Body of pancreas (tissue), 4 donors: ENCODE results near the gene API5.

ENCODE experiments used
- CTCF ChIP-seq, 7 experiments: fragments of 450-650 bp in 4 of 7; fragments of 200-600 bp in 3 of 7; sonication (generic) in 3 of 7; IDR thresholded peaks; one replicate each; pipeline ENCODE4 v1.5.1; 2016 to 2019; ENCODE audit warnings: antibody characterized with exemption in 7 of 7
- POLR2A ChIP-seq, 3 donors: fragments of 450-650 bp; IDR thresholded peaks; one replicate each; pipeline ENCODE4 v1.6.1; 2016; ENCODE audit warnings: antibody characterized with exemption in 3 of 3, mild to moderate bottlenecking in 2 of 3

DNA sequence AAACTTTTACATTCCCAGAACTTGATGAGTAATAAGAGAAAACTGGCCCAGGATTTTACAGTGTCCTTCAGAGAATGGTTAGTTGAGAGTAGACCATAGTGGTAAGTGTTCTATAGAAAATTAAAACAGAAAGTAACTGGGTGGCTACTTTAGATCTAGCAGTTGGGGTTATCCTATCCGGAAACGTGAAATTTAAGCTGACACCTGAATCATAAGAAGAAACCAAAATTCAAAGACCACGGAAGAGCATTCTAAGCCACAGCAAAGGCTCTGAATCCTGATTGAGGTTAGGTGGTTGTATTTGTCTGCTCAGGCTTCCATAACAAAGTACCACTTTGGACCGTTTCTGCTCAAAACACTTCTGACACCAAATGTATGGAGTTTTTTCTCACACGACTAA lies 80.9 kb downstream of the API5 start:
- TF ChIP-seq POLR2A (IDR thresholded peaks at IDR 0.05) (no peak), CTCF (IDR thresholded peaks at IDR 0.05) (no peak)
